ENCODE measurements around the gene RNF144A. TPM values are rescaled to one million over a fixed set of nuclear protein-coding genes. Genes with fewer than 3 reads are reported as not detected.

The RNF144A gene
- total RNA-seq, 2 donors from 2014 or later: 52.7 to 109 TPM

GRCh38 chr2:6924924-6925409 is 7.8 kb downstream of the RNF144A start:
- Histone ChIP-seq H3K27ac (peak overlapping the region; percentile 25 to 73 (median 71)), H3K4me3 (no peak overlapping the region), H3K4me1 (peaks cover 99% of the 10 kb centered on the region), H3K36me3 (replicated peaks in 1 of 2; ENCODE audit: insufficient read depth in 1 of 2, low read depth in 2 of 2) (no peaks in the 10 kb centered on the region), H3K9me3 (no peaks in the 10 kb centered on the region), H3K27me3 (no peaks in the 10 kb centered on the region)
- intact Hi-C loops (cut with DNase I): loop anchor here (10.0 kb wide), 1 partner anchor 60 kb away; no protein-coding TSS in a partner anchor
- 30 to 43% methylated on average over 7 of the region's 7 CpGs for WGBS, 2 donors
- DNase-seq: no peak
- no peak for ATAC-seq
- TF ChIP-seq POLR2A (IDR thresholded peaks at IDR 0.05): no peak
- no peak for TF ChIP-seq CTCF (IDR thresholded peaks at IDR 0.05)

GRCh38 chr2:6926071-6926732 is 9.0 kb downstream of the RNF144A start:
- DNase-seq: peak in 3 of 4 donors; percentile 40 to 61 (median 50)
- TF ChIP-seq CTCF (IDR thresholded peaks at IDR 0.05) (no peak), POLR2A (IDR thresholded peaks at IDR 0.05) (no peak)
- H3K27ac ChIP-seq: peak overlapping the region; percentile 58 to 73 (median 71)
- intact Hi-C loops (cut with DNase I): loop anchor here (10.0 kb wide), 1 partner anchor 59 kb away; no protein-coding TSS in a partner anchor
- no peak overlapping the region for H3K4me3 ChIP-seq
- H3K36me3 ChIP-seq (replicated peaks in 1 of 2; ENCODE audit: insufficient read depth in 1 of 2, low read depth in 2 of 2): no peaks in the 10 kb centered on the region
- H3K4me1 ChIP-seq: peaks cover 97% of the 10 kb centered on the region
- no peaks in the 10 kb centered on the region for H3K27me3 ChIP-seq
- no peak for ATAC-seq
- no peaks in the 10 kb centered on the region for H3K9me3 ChIP-seq
- 46% methylated on average over 13 to 14 of the region's 14 CpGs for WGBS, 2 donors

- WGBS, 2 donors: 16 to 18% methylated on average over 3 of the region's 3 CpGs
These were observed 10.0 kb downstream of the RNF144A start for GRCh38 chr2:6927186-6927585.

GRCh38 chr2:6927753-6928152 is 10.5 kb downstream of the RNF144A start:
- peak overlapping the region; percentile 58 to 73 (median 71) for H3K27ac ChIP-seq
- H3K4me1 ChIP-seq: peaks cover 97% of the 10 kb centered on the region
- 81 to 88% methylated on average over 3 of the region's 3 CpGs for WGBS, 2 donors
- H3K36me3 ChIP-seq (replicated peaks in 1 of 2; ENCODE audit: insufficient read depth in 1 of 2, low read depth in 2 of 2): no peaks in the 10 kb centered on the region
- intact Hi-C loops (cut with DNase I): loop anchor here (10.0 kb wide), 1 partner anchor 57 kb away; no protein-coding TSS in a partner anchor
- no peak overlapping the region for H3K4me3 ChIP-seq
- H3K27me3 ChIP-seq: no peaks in the 10 kb centered on the region
- TF ChIP-seq POLR2A (IDR thresholded peaks at IDR 0.05) (no peak), CTCF (IDR thresholded peaks at IDR 0.05) (no peak)
- ATAC-seq (no peak), DNase-seq (no peak)
- H3K9me3 ChIP-seq: no peaks in the 10 kb centered on the region

More at GRCh38 chr2:6927186-6927585, 10.0 kb downstream of the RNF144A start:
- Histone ChIP-seq H3K27ac (peak overlapping the region; percentile 58 to 73 (median 71)), H3K4me1 (peaks cover 97% of the 10 kb centered on the region), H3K4me3 (no peak overlapping the region), H3K9me3 (no peaks in the 10 kb centered on the region), H3K36me3 (replicated peaks in 1 of 2; ENCODE audit: insufficient read depth in 1 of 2, low read depth in 2 of 2) (no peaks in the 10 kb centered on the region), H3K27me3 (no peaks in the 10 kb centered on the region)
- TF ChIP-seq POLR2A (IDR thresholded peaks at IDR 0.05) (peak in 1 of 3 donors; percentile 37), CTCF (IDR thresholded peaks at IDR 0.05) (peak in 1 of 7 experiments; percentile 2)
- peak; percentile 79 for ATAC-seq
- intact Hi-C loops (cut with DNase I): loop anchor here (10.0 kb wide), 1 partner anchor 58 kb away; no protein-coding TSS in a partner anchor
- DNase-seq: peak; percentile 72 to 90 (median 82)

All from body of pancreas (tissue), 4 donors.